Left lung (tissue), 10 donors: ENCODE data around the gene IARS2. TPM values are rescaled to one million over a fixed set of nuclear protein-coding genes. Genes with fewer than 3 reads are reported as not detected.
"Not testable (repeated sequence)": the region's sequence is repeated elsewhere in the genome, so short reads cannot be mapped to it uniquely, and the experiment has no call there.

Source experiments
- ATAC-seq: fragments of 200-7000 bp; cut with Tn5 transposase; one replicate; pipeline ENCODE4 v1.9.1; 2020; ENCODE audit warnings: moderate library complexity
- DNase-seq, 4 donors: peaks; one replicate each; pipeline ENCODE4 v3.0.0-alpha.2; 2013 to 2020
- H3K27ac ChIP-seq, 2 donors: fragments of 200-600 bp; sonication (generic) in 1 of 2; one replicate each; pipeline versions ENCODE4 v1.5.0 to v1.8.0; 2020 to 2021
- H3K27me3 ChIP-seq, 2 donors: fragments of 200-600 bp; sonication (generic) in 1 of 2; one replicate each; pipeline versions ENCODE4 v1.5.0 to v1.8.0; 2020 to 2021
- H3K36me3 ChIP-seq, 2 donors: fragments of 200-600 bp; sonication (generic) in 1 of 2; one replicate each; pipeline versions ENCODE4 v1.5.0 to v1.8.0; 2020 to 2021
- H3K4me1 ChIP-seq, 2 donors: fragments of 200-600 bp; one replicate each; pipeline ENCODE4 v1.8.0; 2021
- H3K4me3 ChIP-seq, 2 donors: fragments of 200-600 bp; sonication (generic) in 1 of 2; one replicate each; pipeline versions ENCODE4 v1.5.0 to v1.8.0; 2020 to 2021; ENCODE audit warnings: mild to moderate bottlenecking in 1 of 2
- H3K9me3 ChIP-seq, 2 donors: fragments of 200-600 bp; sonication (generic) in 1 of 2; one replicate each; pipeline versions ENCODE4 v1.5.0 to v1.8.0; 2020 to 2021
- CTCF ChIP-seq, 2 donors: fragments of 200-600 bp; sonication (generic) in 1 of 2; IDR thresholded peaks; one replicate each; pipeline versions ENCODE4 v1.5.0 to v1.8.0; 2021; ENCODE audit warnings: antibody characterized with exemption in 2 of 2
- intact Hi-C, 2 donors: fragments of 100-400 bp; cut with DNase I; formaldehyde crosslinking; loops; one replicate each; pipeline versions ENCODE4 v1.11.2 to v1.14.2; 2022
- polyA plus RNA-seq, 6 donors: library from polyadenylated mRNA; unstranded; fragments of 120-200 nt; gene quantifications; one replicate each; pipeline ENCODE4 v1.2.1, GENCODE V29; 2013; ENCODE audit not compliant: insufficient read length in 6 of 6
- total RNA-seq, 2 donors: library from RNA; stranded (reverse); fragmentation: NEBNext Ultra II Directional; extraction: Animal tissue kit (Norgen Biotek cat#: 25700); gene quantifications; one replicate each; pipeline ENCODE4 v1.2.1, GENCODE V29; 2021
- donor health status: DM: no; HTN: yes; CAD: no.
- donor health status: DM: no; HTN: no; CAD: no.

The IARS2 gene
- total and polyA plus RNA-seq, 8 donors: 60.3 to 86.3 (median 72.9) TPM

GRCh38 chr1:220067269-220068204 lies 26.4 kb upstream of the IARS2 start:
- H3K9me3 ChIP-seq: no peaks in the 10 kb centered on the region
- DNase-seq (no peak), ATAC-seq (no peak)
- TF ChIP-seq CTCF (IDR thresholded peaks at IDR 0.05): no peak
- intact Hi-C loops: no loop called here
- no peaks in the 10 kb centered on the region for H3K27me3 ChIP-seq
- H3K4me1 ChIP-seq: no peaks in the 10 kb centered on the region
- H3K36me3 ChIP-seq: peaks cover 0 to 64% of the 10 kb centered on the region in 2 donors
- no peak overlapping the region for H3K27ac ChIP-seq
- H3K4me3 ChIP-seq: no peak overlapping the region

GRCh38 chr1:220076861-220077762 lies 16.8 kb upstream of the IARS2 start:
- no peaks in the 10 kb centered on the region for H3K4me1 ChIP-seq
- intact Hi-C loops: no loop called here
- no peak for TF ChIP-seq CTCF (IDR thresholded peaks at IDR 0.05)
- ATAC-seq: no peak
- no peaks in the 10 kb centered on the region for H3K9me3 ChIP-seq
- no peak overlapping the region for H3K4me3 ChIP-seq
- DNase-seq: no peak
- H3K27me3 ChIP-seq: no peaks in the 10 kb centered on the region
- H3K36me3 ChIP-seq: peaks cover 3 to 34% of the 10 kb centered on the region in 2 donors
- H3K27ac ChIP-seq: no peak overlapping the region

- H3K36me3 ChIP-seq: peaks cover 3 to 27% of the 10 kb centered on the region in 2 donors
- TF ChIP-seq CTCF (IDR thresholded peaks at IDR 0.05): no peak
- H3K4me1 ChIP-seq: no peaks in the 10 kb centered on the region
- H3K9me3 ChIP-seq: no peaks in the 10 kb centered on the region
- H3K27ac ChIP-seq: no peak overlapping the region
- no peaks in the 10 kb centered on the region for H3K27me3 ChIP-seq
- DNase-seq (no peak), ATAC-seq (no peak)
- intact Hi-C loops: no loop called here
- no peak overlapping the region for H3K4me3 ChIP-seq
Observed at GRCh38 chr1:220077887-220078286, 16.0 kb upstream of the IARS2 start.

GRCh38 chr1:220084460-220084859 lies 9.5 kb upstream of the IARS2 start:
- intact Hi-C loops: no loop called here
- Histone ChIP-seq H3K36me3 (peaks cover 0 to 4% of the 10 kb centered on the region in 2 donors), H3K27ac (no peak overlapping the region), H3K4me1 (peaks cover 0 to 16% of the 10 kb centered on the region in 2 donors), H3K4me3 (no peak overlapping the region), H3K27me3 (no peaks in the 10 kb centered on the region), H3K9me3 (no peaks in the 10 kb centered on the region)
- ATAC-seq (no peak), DNase-seq (no peak)
- TF ChIP-seq CTCF (IDR thresholded peaks at IDR 0.05): no peak

- H3K4me1 ChIP-seq: peaks cover 0 to 23% of the 10 kb centered on the region in 2 donors
- H3K36me3 ChIP-seq, H3K4me3 ChIP-seq, H3K27me3 ChIP-seq, intact Hi-C loops, H3K27ac ChIP-seq, H3K9me3 ChIP-seq, DNase-seq, ATAC-seq: not testable (repeated sequence)
Observed at GRCh38 chr1:220086261-220086686, 7.7 kb upstream of the IARS2 start.
